Upper lobe of right lung (tissue), 1 donor: ENCODE data around the gene GLIPR1L2. TPM values are rescaled to one million over a fixed set of nuclear protein-coding genes. Genes with fewer than 3 reads are reported as not detected.
"Not testable (repeated sequence)": the region's sequence is repeated elsewhere in the genome, so short reads cannot be mapped to it uniquely, and the experiment has no call there.

Experiments used
- ATAC-seq: fragments of 200-7000 bp; cut with Tn5 transposase; one replicate; pipeline ENCODE4 v1.9.1; 2020; ENCODE audit warnings: mild to moderate bottlenecking, moderate library complexity
- DNase-seq: peaks from one replicate; pipeline ENCODE4 v3.0.0-alpha.2; 2020
- H3K27ac ChIP-seq: fragments of 200-600 bp; one replicate; pipeline ENCODE4 v1.8.0; 2022
- H3K27me3 ChIP-seq: fragments of 200-600 bp; one replicate; pipeline ENCODE4 v1.8.0; 2022; ENCODE audit warnings: mild to moderate bottlenecking
- H3K36me3 ChIP-seq: fragments of 200-600 bp; one replicate; pipeline ENCODE4 v1.8.0; 2022
- H3K4me1 ChIP-seq: fragments of 200-600 bp; one replicate; pipeline ENCODE4 v1.8.0; 2022
- H3K4me3 ChIP-seq: fragments of 200-600 bp; one replicate; pipeline ENCODE4 v1.8.0; 2022; ENCODE audit warnings: mild to moderate bottlenecking
- H3K9me3 ChIP-seq: fragments of 200-600 bp; one replicate; pipeline ENCODE4 v1.8.0; 2022
- CTCF ChIP-seq: fragments of 200-600 bp; IDR thresholded peaks from one replicate; pipeline ENCODE4 v1.8.0; 2022; ENCODE audit warnings: antibody characterized with exemption
- intact Hi-C: fragments of 100-400 bp; cut with DNase I; formaldehyde crosslinking; loops from one replicate; pipeline ENCODE4 v1.11.0; 2022
- long read RNA-seq: library from polyadenylated mRNA; unstranded; transcript quantifications from one replicate; pipeline ENCODE4 v2.0.0, GENCODE V29; 2021
- total RNA-seq: library from RNA; stranded (reverse); fragmentation: NEBNext Ultra II Directional; extraction: Animal tissue kit (Norgen Biotek cat#: 25700); gene quantifications from one replicate; pipeline ENCODE4 v1.2.1, GENCODE V29; 2021
- donor health status: DM: no; HTN: yes; CAD: no; lungs with severe emphysema.

Gene GLIPR1L2
- 1.1 TPM for total RNA-seq
- long read RNA-seq, partial matches to known transcripts, result 0 of 3 reads
- long read RNA-seq, other reads (novel, unspliced or antisense), result 1 of 3 reads

DNA sequence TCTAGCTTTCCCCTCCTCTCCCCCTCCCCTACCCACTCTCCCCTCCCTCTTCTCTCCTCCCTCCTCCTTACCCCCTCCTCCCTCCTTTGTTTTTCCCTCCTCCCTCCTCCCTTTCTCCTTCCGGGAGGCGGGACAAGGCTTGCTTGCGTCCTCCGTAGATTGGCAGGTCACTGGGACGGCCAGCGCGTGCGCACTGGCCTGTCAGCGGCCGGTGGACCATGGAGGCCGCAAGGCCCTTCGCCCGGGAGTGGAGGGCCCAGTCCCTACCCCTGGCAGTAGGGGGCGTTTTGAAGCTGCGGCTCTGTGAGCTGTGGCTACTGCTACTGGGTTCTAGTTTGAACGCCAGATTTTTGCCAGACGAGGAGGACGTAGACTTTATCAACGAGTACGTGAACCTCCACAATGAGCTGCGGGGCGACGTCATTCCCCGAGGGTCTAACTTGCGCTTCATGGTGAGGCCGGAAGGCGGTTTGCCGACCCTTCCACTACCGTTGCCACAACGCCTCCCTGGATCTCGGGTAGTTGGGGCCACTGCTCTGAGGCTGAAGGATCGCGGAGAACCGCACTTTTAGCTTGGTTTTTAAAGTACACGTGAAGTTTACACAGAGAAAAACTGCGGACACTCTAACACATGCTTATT, at the start of gene GLIPR1L2:
Gene GLIPR1L2 (plus strand): TSS at position 191 of the 640 bp plus-strand sequence. CDS start 28 bp downstream, at position 219.
- Histone ChIP-seq H3K36me3 (no peaks in the 10 kb centered on the region), H3K9me3 (no peaks in the 10 kb centered on the region), H3K4me3 (peak within 1 kb of the TSS; percentile 64), H3K4me1 (peaks cover 9% of the 10 kb centered on the region), H3K27me3 (no peaks in the 10 kb centered on the region), H3K27ac (peak within 1 kb of the TSS; percentile 92)
- ATAC-seq (peak; percentile 100), DNase-seq (peak; percentile 97)
- intact Hi-C loops, result no loop called here
- peak; percentile 84 for TF ChIP-seq CTCF

- H3K9me3 ChIP-seq, result no peaks in the 10 kb centered on the region
- no peak overlapping the region for H3K27ac ChIP-seq
- TF ChIP-seq CTCF, result no peak
- DNase-seq, result no peak
- H3K27me3 ChIP-seq, result no peaks in the 10 kb centered on the region
- H3K4me3 ChIP-seq, result no peak overlapping the region
- ATAC-seq, result no peak
- intact Hi-C loops, result no loop called here
- H3K36me3 ChIP-seq, result no peaks in the 10 kb centered on the region
- H3K4me1 ChIP-seq, result no peaks in the 10 kb centered on the region
These were observed 49.0 kb upstream of the GLIPR1L2 start for GRCh38 chr12:75341873-75342272.

GRCh38 chr12:75345531-75345930, 45.4 kb upstream of the GLIPR1L2 start:
- Histone ChIP-seq H3K4me1 (no peaks in the 10 kb centered on the region), H3K4me3 (no peak overlapping the region)

GRCh38 chr12:75346215-75346614, 44.7 kb upstream of the GLIPR1L2 start:
- intact Hi-C loops, H3K4me1 ChIP-seq, DNase-seq, H3K9me3 ChIP-seq, ATAC-seq, H3K27me3 ChIP-seq, H3K4me3 ChIP-seq, H3K27ac ChIP-seq, H3K36me3 ChIP-seq: not testable (repeated sequence)

More at GRCh38 chr12:75345531-75345930, 45.4 kb upstream of the GLIPR1L2 start:
- DNase-seq (no peak), ATAC-seq (no peak)
- Histone ChIP-seq H3K9me3 (no peaks in the 10 kb centered on the region), H3K27me3 (no peaks in the 10 kb centered on the region), H3K36me3 (no peaks in the 10 kb centered on the region), H3K27ac (no peak overlapping the region)
- intact Hi-C loops, result no loop called here
- TF ChIP-seq CTCF, result no peak

- Histone ChIP-seq H3K4me3 (no peak overlapping the region), H3K4me1 (no peaks in the 10 kb centered on the region), H3K9me3 (no peaks in the 10 kb centered on the region), H3K27me3 (no peaks in the 10 kb centered on the region), H3K27ac (no peak overlapping the region), H3K36me3 (no peaks in the 10 kb centered on the region)
- intact Hi-C loops, result no loop called here
- ATAC-seq (no peak), DNase-seq (no peak)
- TF ChIP-seq CTCF, result no peak
These were observed 40.9 kb upstream of the GLIPR1L2 start for GRCh38 chr12:75349946-75350345.

- no peaks in the 10 kb centered on the region for H3K9me3 ChIP-seq
- no peak for DNase-seq
- intact Hi-C loops, result no loop called here
- H3K27me3 ChIP-seq, result no peaks in the 10 kb centered on the region
- no peak for TF ChIP-seq CTCF
- no peaks in the 10 kb centered on the region for H3K4me1 ChIP-seq
- no peak overlapping the region for H3K4me3 ChIP-seq
- ATAC-seq, result no peak
- no peak overlapping the region for H3K27ac ChIP-seq
- no peaks in the 10 kb centered on the region for H3K36me3 ChIP-seq
These were observed 40.5 kb upstream of the GLIPR1L2 start for GRCh38 chr12:75350413-75350812.
